ENCODE measurements around the gene SAE1.

SAE1 gene

GRCh38 chr19:47230054-47230920 lies 99.7 kb downstream of the SAE1 start:
- no peak for DNase-seq (ENCODE audit: extremely low read depth, low read depth)
- TF ChIP-seq CTCF (IDR thresholded peaks at IDR 0.05; ENCODE audit: low read depth, low read length), result peak; percentile 56

GRCh38 chr19:47230921-47231214 lies 100.2 kb downstream of the SAE1 start, which contains the start of gene BBC3:
Gene BBC3 (minus strand): TSS chr19:47231199. CDS start chr19:47228431, 2,768 bp downstream.
- DNase-seq (ENCODE audit: extremely low read depth, low read depth), result no peak
- TF ChIP-seq CTCF (IDR thresholded peaks at IDR 0.05; ENCODE audit: low read depth, low read length), result no peak

GRCh38 chr19:47231215-47232054 lies 100.8 kb downstream of the SAE1 start:
- no peak for TF ChIP-seq CTCF (IDR thresholded peaks at IDR 0.05; ENCODE audit: low read depth, low read length)
- DNase-seq (ENCODE audit: extremely low read depth, low read depth), result peak; percentile 83

- TF ChIP-seq CTCF (IDR thresholded peaks at IDR 0.05; ENCODE audit: low read depth, low read length), result no peak
- DNase-seq (ENCODE audit: extremely low read depth, low read depth), result no peak
Measured at GRCh38 chr19:47232422-47233211, 102.0 kb downstream of the SAE1 start.

GRCh38 chr19:47236072-47236675 lies 105.5 kb downstream of the SAE1 start:
- no peak for TF ChIP-seq CTCF (IDR thresholded peaks at IDR 0.05; ENCODE audit: low read depth, low read length)

GRCh38 chr19:47239152-47239551 lies 108.5 kb downstream of the SAE1 start:
- TF ChIP-seq CTCF (IDR thresholded peaks at IDR 0.05; ENCODE audit: low read depth, low read length), result no peak
- DNase-seq (ENCODE audit: extremely low read depth, low read depth), result no peak

More at GRCh38 chr19:47236072-47236675, 105.5 kb downstream of the SAE1 start:
- no peak for DNase-seq (ENCODE audit: extremely low read depth, low read depth)
